ENCODE data around the gene CCDC92B. TPM values are rescaled to one million over a fixed set of nuclear protein-coding genes. Genes with fewer than 3 reads are reported as not detected.
"Not testable (repeated sequence)": the region's sequence is repeated elsewhere in the genome, so short reads cannot be mapped to it uniquely, and the experiment has no call there.

CCDC92B gene
- total and polyA plus RNA-seq, 4 experiments from 2014 or later, result 0.32 to 0.47 TPM; not detected in 2

GRCh38 chr17:2795441-2796163, 46.1 kb upstream of the CCDC92B start:
- Histone ChIP-seq H3K27ac (ENCODE audit: low read depth, low read length) (peak overlapping the region; percentile 51), H3K36me3 (ENCODE audit: insufficient read depth, low read length) (peaks cover 3% of the 10 kb centered on the region), H3K9me3 (ENCODE audit: control insufficient read depth in 1 of 2, low read length in 2 of 2) (no peaks in the 10 kb centered on the region), H3K4me3 (ENCODE audit: low read length in 2 of 2) (peak overlapping the region; percentile 83 to 94), H3K4me1 (ENCODE audit: insufficient read depth, low read length) (peaks cover 88% of the 10 kb centered on the region), H3K27me3 (ENCODE audit: insufficient read depth, low read length) (no peaks in the 10 kb centered on the region)
- Mint-ChIP-seq H3K9me3 (no peaks in the 10 kb centered on the region), H3K27ac (peak overlapping the region; percentile 72 to 94 (median 89)), H3K4me1 (peaks cover 51 to 96% (median 75%) of the 10 kb centered on the region in 4 donors), H3K27me3 (no peaks in the 10 kb centered on the region), H3K4me3 (peak overlapping the region; percentile 90 to 99 (median 97)), H3K36me3 (peaks cover 7 to 35% of the 10 kb centered on the region in 2 donors)
- ChIA-PET POLR2A (ENCODE audit: partially characterized antibody) (interaction anchor here (0.7 to 11.1 kb wide), 9 partner anchors 10 to 71 kb away, joined by 3 to 330 read pairs (median 3); no protein-coding TSS in a partner anchor), CTCF (ENCODE audit: partially characterized antibody) (interaction anchor here (0.9 to 6.3 kb wide), 10 partner anchors 9 to 53 kb away, joined by 4 to 75 read pairs (median 7); no protein-coding TSS in a partner anchor)
- intact Hi-C loops (cut with micrococcal nuclease), result loop anchor here (1.0 kb wide), 1 partner anchor 19 kb away; no protein-coding TSS in a partner anchor
- peak in 1 of 5 donors; percentile 60 for DNase-seq

GRCh38 chr17:2794111-2794803, 44.8 kb upstream of the CCDC92B start:
- Histone ChIP-seq H3K27ac (ENCODE audit: low read depth, low read length) (no peak overlapping the region), H3K4me3 (ENCODE audit: low read length in 2 of 2) (peak overlapping the region; percentile 23 to 44), H3K4me1 (ENCODE audit: insufficient read depth, low read length) (peaks cover 81% of the 10 kb centered on the region), H3K36me3 (ENCODE audit: insufficient read depth, low read length) (no peaks in the 10 kb centered on the region), H3K27me3 (ENCODE audit: insufficient read depth, low read length) (no peaks in the 10 kb centered on the region), H3K9me3 (ENCODE audit: control insufficient read depth in 1 of 2, low read length in 2 of 2) (no peaks in the 10 kb centered on the region)
- no peaks in the 10 kb centered on the region for H3K27me3 Mint-ChIP-seq
- H3K9me3 Mint-ChIP-seq, result no peaks in the 10 kb centered on the region
- H3K4me3 Mint-ChIP-seq, result peak overlapping the region; percentile 71 to 99 (median 96)
- POLR2A ChIA-PET (ENCODE audit: partially characterized antibody), result interaction anchor here (0.7 to 11.1 kb wide), 2 partner anchors 8 to 19 kb away, joined by 4 to 330 read pairs; no protein-coding TSS in a partner anchor
- peaks cover 54 to 91% (median 72%) of the 10 kb centered on the region in 4 donors for H3K4me1 Mint-ChIP-seq
- H3K27ac Mint-ChIP-seq, result peak overlapping the region; percentile 69 to 92 (median 83)
- H3K36me3 Mint-ChIP-seq, result peaks cover 0 to 26% of the 10 kb centered on the region in 2 donors
- intact Hi-C loops (cut with micrococcal nuclease), result no loop called here
- CTCF ChIA-PET (ENCODE audit: partially characterized antibody), result interaction anchor here (0.7 to 6.3 kb wide), 5 partner anchors 8 to 117 kb away, joined by 3 to 75 read pairs (median 6); no protein-coding TSS in a partner anchor
- peak in 2 of 5 donors; percentile 26 to 46 for DNase-seq

- H3K4me3 Mint-ChIP-seq, result peak overlapping the region; percentile 20 to 97 (median 75)
- intact Hi-C loops (cut with micrococcal nuclease), result no loop called here
- POLR2A ChIA-PET (ENCODE audit: partially characterized antibody), result interaction anchor here (0.6 to 11.1 kb wide), 5 partner anchors 21 to 754 kb away, joined by 3 to 330 read pairs (median 3); no protein-coding TSS in a partner anchor
- H3K4me3 ChIP-seq (ENCODE audit: low read length in 2 of 2), result peak overlapping the region in 1 of 2 donors; percentile 17
- H3K4me1 ChIP-seq (ENCODE audit: insufficient read depth, low read length), result peaks cover 65% of the 10 kb centered on the region
- H3K4me1 Mint-ChIP-seq, result peaks cover 43 to 84% (median 59%) of the 10 kb centered on the region in 4 donors
- CTCF ChIA-PET (ENCODE audit: partially characterized antibody), result interaction anchor here (1.1 to 10.7 kb wide), 6 partner anchors 11 to 43 kb away, joined by 3 to 146 read pairs (median 14); no protein-coding TSS in a partner anchor
- H3K36me3 Mint-ChIP-seq, result peaks cover 0 to 16% of the 10 kb centered on the region in 2 donors
- peak overlapping the region; percentile 29 to 90 (median 69) for H3K27ac Mint-ChIP-seq
- no peaks in the 10 kb centered on the region for H3K36me3 ChIP-seq (ENCODE audit: insufficient read depth, low read length)
- no peaks in the 10 kb centered on the region for H3K9me3 ChIP-seq (ENCODE audit: control insufficient read depth in 1 of 2, low read length in 2 of 2)
- DNase-seq, result peak; percentile 67 to 85 (median 74)
- no peaks in the 10 kb centered on the region for H3K27me3 ChIP-seq (ENCODE audit: insufficient read depth, low read length)
- no peak overlapping the region for H3K27ac ChIP-seq (ENCODE audit: low read depth, low read length)
- no peaks in the 10 kb centered on the region for H3K9me3 Mint-ChIP-seq
- H3K27me3 Mint-ChIP-seq, result no peaks in the 10 kb centered on the region
Measured at GRCh38 chr17:2792366-2793169, 43.1 kb upstream of the CCDC92B start.

GRCh38 chr17:2789700-2790099, 40.2 kb upstream of the CCDC92B start:
- CTCF ChIA-PET (ENCODE audit: partially characterized antibody), result interaction anchor here (1.5 to 10.7 kb wide), 7 partner anchors 25 to 224 kb away, joined by 4 to 146 read pairs (median 29); no protein-coding TSS in a partner anchor
- no peak for DNase-seq
- Histone ChIP-seq H3K4me1 (ENCODE audit: insufficient read depth, low read length) (peaks cover 57% of the 10 kb centered on the region), H3K4me3 (ENCODE audit: low read length in 2 of 2) (no peak overlapping the region), H3K27me3 (ENCODE audit: insufficient read depth, low read length) (no peaks in the 10 kb centered on the region), H3K27ac (ENCODE audit: low read depth, low read length) (no peak overlapping the region), H3K36me3 (ENCODE audit: insufficient read depth, low read length) (no peaks in the 10 kb centered on the region), H3K9me3 (ENCODE audit: control insufficient read depth in 1 of 2, low read length in 2 of 2) (no peaks in the 10 kb centered on the region)
- no peak overlapping the region for H3K27ac Mint-ChIP-seq
- peaks cover 26 to 64% (median 42%) of the 10 kb centered on the region in 4 donors for H3K4me1 Mint-ChIP-seq
- H3K4me3 Mint-ChIP-seq, result no peak overlapping the region
- intact Hi-C loops (cut with micrococcal nuclease), result no loop called here
- no peaks in the 10 kb centered on the region for H3K9me3 Mint-ChIP-seq
- H3K27me3 Mint-ChIP-seq, result no peaks in the 10 kb centered on the region
- POLR2A ChIA-PET (ENCODE audit: partially characterized antibody), result interaction anchor here (6.2 kb wide), 1 partner anchor 25 kb away, joined by 76 read pairs; no protein-coding TSS in a partner anchor
- no peaks in the 10 kb centered on the region for H3K36me3 Mint-ChIP-seq

- no peaks in the 10 kb centered on the region for H3K36me3 ChIP-seq (ENCODE audit: insufficient read depth, low read length)
- peak overlapping the region in 1 of 7 donors; percentile 35 for H3K27ac Mint-ChIP-seq
- no peak overlapping the region for H3K27ac ChIP-seq (ENCODE audit: low read depth, low read length)
- POLR2A ChIA-PET (ENCODE audit: partially characterized antibody), result interaction anchor here (0.6 to 6.2 kb wide), 13 partner anchors 8 to 1069 kb away, joined by 3 to 76 read pairs (median 3); partner anchors contain the start of gene RAP1GAP2
- no peaks in the 10 kb centered on the region for H3K9me3 Mint-ChIP-seq
- intact Hi-C loops (cut with micrococcal nuclease), result loop anchor here (1.0 kb wide), 4 partner anchors 28 to 227 kb away; no protein-coding TSS in a partner anchor
- CTCF ChIA-PET (ENCODE audit: partially characterized antibody), result interaction anchor here (0.6 to 10.7 kb wide), 25 partner anchors 8 to 955 kb away, joined by 3 to 146 read pairs (median 7); partner anchors contain the start of gene RAP1GAP2
- H3K4me3 Mint-ChIP-seq, result peak overlapping the region in 6 of 8 donors; percentile 3 to 39 (median 30)
- no peaks in the 10 kb centered on the region for H3K9me3 ChIP-seq (ENCODE audit: control insufficient read depth in 1 of 2, low read length in 2 of 2)
- H3K36me3 Mint-ChIP-seq, result no peaks in the 10 kb centered on the region
- DNase-seq, result peak; percentile 87 to 94 (median 90)
- no peak overlapping the region for H3K4me3 ChIP-seq (ENCODE audit: low read length in 2 of 2)
- H3K27me3 ChIP-seq (ENCODE audit: insufficient read depth, low read length), result no peaks in the 10 kb centered on the region
- H3K27me3 Mint-ChIP-seq, result peaks cover 0 to 1% of the 10 kb centered on the region in 2 donors
- H3K4me1 Mint-ChIP-seq, result peaks cover 8 to 31% (median 14%) of the 10 kb centered on the region in 4 donors
- peaks cover 23% of the 10 kb centered on the region for H3K4me1 ChIP-seq (ENCODE audit: insufficient read depth, low read length)
Measured at GRCh38 chr17:2786176-2786881, 36.9 kb upstream of the CCDC92B start.

- H3K36me3 ChIP-seq (ENCODE audit: insufficient read depth, low read length); H3K36me3 Mint-ChIP-seq; H3K4me3 ChIP-seq (ENCODE audit: low read length in 2 of 2); H3K27me3 ChIP-seq (ENCODE audit: insufficient read depth, low read length); H3K4me3 Mint-ChIP-seq; intact Hi-C loops (cut with micrococcal nuclease); H3K27me3 Mint-ChIP-seq; DNase-seq; H3K9me3 ChIP-seq (ENCODE audit: control insufficient read depth in 1 of 2, low read length in 2 of 2); H3K27ac ChIP-seq (ENCODE audit: low read depth, low read length); H3K9me3 Mint-ChIP-seq: not testable (repeated sequence)
- CTCF ChIA-PET (ENCODE audit: partially characterized antibody), result interaction anchor here (0.9 to 10.7 kb wide), 21 partner anchors 8 to 228 kb away, joined by 3 to 146 read pairs (median 8); partner anchors contain the start of gene RAP1GAP2
- POLR2A ChIA-PET (ENCODE audit: partially characterized antibody), result interaction anchor here (0.8 to 6.2 kb wide), 6 partner anchors 9 to 219 kb away, joined by 3 to 76 read pairs (median 10); partner anchors contain the start of gene RAP1GAP2
- Mint-ChIP-seq H3K27ac (peak overlapping the region in 1 of 7 donors; percentile 32), H3K4me1 (peaks cover 4 to 24% (median 9%) of the 10 kb centered on the region in 4 donors)
- peaks cover 14% of the 10 kb centered on the region for H3K4me1 ChIP-seq (ENCODE audit: insufficient read depth, low read length)
Measured at GRCh38 chr17:2785376-2785775, 35.9 kb upstream of the CCDC92B start.
